ENCODE data around the gene PLPPR3.

Gene PLPPR3

DNA sequence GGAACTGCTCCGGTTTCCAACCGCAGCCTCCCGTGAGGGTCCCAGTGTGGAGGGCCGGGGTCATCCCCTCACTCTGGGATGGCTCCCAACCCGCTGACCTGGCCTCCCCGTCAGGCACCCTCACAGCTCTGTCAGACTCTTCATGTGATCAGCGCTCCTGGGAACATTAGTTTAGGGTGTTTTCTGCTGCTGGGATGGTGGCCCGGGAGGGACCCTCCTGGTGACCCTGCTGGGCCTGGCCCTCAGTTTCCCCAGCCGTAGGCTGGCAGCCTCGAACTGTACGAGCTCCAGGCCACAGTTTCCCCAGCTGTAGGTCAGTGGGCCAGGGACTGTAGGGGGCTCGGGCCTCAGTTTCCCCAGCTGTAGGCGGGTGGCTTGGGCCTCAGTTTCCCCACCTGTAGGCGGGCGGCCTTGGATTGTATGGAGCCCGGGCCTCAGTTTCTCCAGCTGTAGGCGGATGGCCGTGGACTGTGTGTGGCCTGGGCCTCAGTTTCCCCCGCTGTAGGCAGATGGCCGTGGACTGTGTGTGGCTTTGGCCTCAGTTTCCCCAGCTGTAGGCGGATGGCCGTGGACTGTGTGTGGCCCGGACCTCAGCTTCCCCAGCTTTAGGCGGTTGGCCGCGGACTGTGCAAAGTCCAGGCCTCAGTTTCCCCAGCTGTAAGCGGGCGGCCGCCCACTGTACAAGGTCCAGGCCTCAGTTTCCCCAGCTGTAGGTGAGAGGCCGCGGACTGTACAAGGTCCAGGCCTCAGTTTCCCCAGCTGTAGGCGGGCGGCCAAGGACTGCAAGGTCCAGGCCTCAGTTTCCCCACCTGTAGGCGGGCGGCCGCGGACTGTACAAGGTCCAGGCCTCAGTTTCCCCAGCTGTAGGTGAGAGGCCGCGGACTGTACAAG, 25.8 kb downstream of the PLPPR3 start:
- peaks cover 34% of the 10 kb centered on the region for H3K4me1 ChIP-seq (ENCODE audit: insufficient read depth, low read length)
- H3K9me3 ChIP-seq (ENCODE audit: low read length) = no peaks in the 10 kb centered on the region
- no peak overlapping the region for H3K9ac ChIP-seq (ENCODE audit: low read length)
- H3K36me3 ChIP-seq (ENCODE audit: insufficient read depth, low read length) = peaks cover 11% of the 10 kb centered on the region
- H3K4me3 ChIP-seq (ENCODE audit: low read depth in 1 of 2, low read length in 2 of 2) = peak overlapping the region; percentile 63 to 79
- peak overlapping the region; percentile 71 for H3K27ac ChIP-seq (ENCODE audit: low read depth, low read length)
- no peaks in the 10 kb centered on the region for H3K27me3 ChIP-seq (ENCODE audit: control insufficient read depth in 1 of 2, insufficient read depth in 2 of 2, low read length in 2 of 2)

DNA sequence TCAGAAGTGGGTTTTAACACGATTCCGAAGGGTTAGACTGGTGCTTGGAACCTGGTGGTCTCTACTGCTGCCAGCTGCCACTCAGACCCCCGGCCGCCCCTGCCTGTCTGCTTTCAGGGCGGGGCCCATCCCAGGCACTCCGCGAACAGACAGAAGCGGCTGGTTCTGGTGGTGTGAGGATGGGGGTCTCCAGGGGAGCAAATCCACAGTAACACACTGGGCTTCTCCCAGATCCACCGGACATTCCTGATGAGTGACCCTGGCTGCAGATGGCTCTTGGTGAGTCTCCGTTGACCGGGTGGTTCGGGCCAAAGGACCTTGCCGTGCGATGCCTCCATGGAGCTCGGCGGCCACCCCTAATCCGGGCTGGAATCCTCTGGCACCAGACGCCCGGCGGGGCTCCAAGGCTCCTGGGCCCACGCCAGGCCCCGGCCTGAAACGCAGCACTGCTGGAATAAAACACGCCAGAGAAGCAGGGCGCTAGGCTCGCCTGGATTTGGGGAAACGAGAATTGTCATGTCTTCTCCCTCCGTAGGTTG, 26.6 kb downstream of the PLPPR3 start:
- Histone ChIP-seq H3K9me3 (ENCODE audit: low read length) (no peaks in the 10 kb centered on the region), H3K4me1 (ENCODE audit: insufficient read depth, low read length) (peaks cover 26% of the 10 kb centered on the region), H3K36me3 (ENCODE audit: insufficient read depth, low read length) (peaks cover 6% of the 10 kb centered on the region), H3K27me3 (ENCODE audit: control insufficient read depth in 1 of 2, insufficient read depth in 2 of 2, low read length in 2 of 2) (no peaks in the 10 kb centered on the region), H3K9ac (ENCODE audit: low read length) (no peak overlapping the region), H3K4me3 (ENCODE audit: low read depth in 1 of 2, low read length in 2 of 2) (no peak overlapping the region), H3K27ac (ENCODE audit: low read depth, low read length) (peak overlapping the region; percentile 8)

- no peaks in the 10 kb centered on the region for H3K36me3 ChIP-seq (ENCODE audit: insufficient read depth, low read length)
- no peak overlapping the region for H3K4me3 ChIP-seq (ENCODE audit: low read depth in 1 of 2, low read length in 2 of 2)
- no peaks in the 10 kb centered on the region for H3K9me3 ChIP-seq (ENCODE audit: low read length)
- H3K27me3 ChIP-seq (ENCODE audit: control insufficient read depth in 1 of 2, insufficient read depth in 2 of 2, low read length in 2 of 2) = no peaks in the 10 kb centered on the region
- no peak overlapping the region for H3K9ac ChIP-seq (ENCODE audit: low read length)
- H3K27ac ChIP-seq (ENCODE audit: low read depth, low read length) = no peak overlapping the region
- peaks cover 13% of the 10 kb centered on the region for H3K4me1 ChIP-seq (ENCODE audit: insufficient read depth, low read length)
Measured at GRCh38 chr19:793806-794205, 27.9 kb downstream of the PLPPR3 start.

GRCh38 chr19:792306-792885, 29.4 kb downstream of the PLPPR3 start:
- Histone ChIP-seq H3K9me3 (ENCODE audit: low read length) (no peaks in the 10 kb centered on the region), H3K36me3 (ENCODE audit: insufficient read depth, low read length) (no peaks in the 10 kb centered on the region), H3K27me3 (ENCODE audit: control insufficient read depth in 1 of 2, insufficient read depth in 2 of 2, low read length in 2 of 2) (no peaks in the 10 kb centered on the region), H3K9ac (ENCODE audit: low read length) (no peak overlapping the region), H3K4me1 (ENCODE audit: insufficient read depth, low read length) (peaks cover 9% of the 10 kb centered on the region), H3K4me3 (ENCODE audit: low read depth in 1 of 2, low read length in 2 of 2) (no peak overlapping the region), H3K27ac (ENCODE audit: low read depth, low read length) (no peak overlapping the region)

- H3K36me3 ChIP-seq (ENCODE audit: insufficient read depth, low read length) = no peaks in the 10 kb centered on the region
- H3K27me3 ChIP-seq (ENCODE audit: control insufficient read depth in 1 of 2, insufficient read depth in 2 of 2, low read length in 2 of 2) = no peaks in the 10 kb centered on the region
- H3K4me1 ChIP-seq (ENCODE audit: insufficient read depth, low read length) = peaks cover 9% of the 10 kb centered on the region
- no peak overlapping the region for H3K9ac ChIP-seq (ENCODE audit: low read length)
- H3K27ac ChIP-seq (ENCODE audit: low read depth, low read length) = no peak overlapping the region
- no peaks in the 10 kb centered on the region for H3K9me3 ChIP-seq (ENCODE audit: low read length)
- H3K4me3 ChIP-seq (ENCODE audit: low read depth in 1 of 2, low read length in 2 of 2) = no peak overlapping the region
Measured at GRCh38 chr19:791567-792305, 30.0 kb downstream of the PLPPR3 start.

DNA sequence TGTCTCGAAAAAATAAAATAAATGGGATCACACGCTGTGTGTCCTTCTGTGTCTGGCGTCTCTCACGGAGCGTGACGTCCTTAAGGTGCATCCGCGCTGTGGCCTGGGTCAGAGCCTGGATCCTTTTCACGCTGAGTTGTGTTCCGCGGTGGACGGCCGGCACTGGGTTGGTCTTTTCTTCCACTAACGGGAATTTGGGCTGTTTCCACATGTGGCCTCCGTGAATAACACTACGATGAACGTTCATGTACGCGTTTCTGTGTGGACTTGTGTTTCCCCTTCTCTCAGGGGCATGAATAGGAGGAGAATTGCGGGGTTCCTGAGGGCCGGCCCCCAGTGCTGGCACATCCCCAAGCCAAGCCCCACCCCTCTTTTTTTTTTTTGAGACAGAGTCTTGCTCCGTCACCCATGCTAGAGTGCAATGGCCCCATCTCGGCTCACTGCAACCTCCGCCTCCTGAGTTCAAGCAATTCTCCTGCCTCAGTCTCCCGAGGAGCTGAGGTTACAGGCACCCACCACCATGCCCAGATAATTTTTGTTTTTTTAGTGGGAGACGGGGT, 30.7 kb downstream of the PLPPR3 start:
- no peak overlapping the region for H3K27ac ChIP-seq (ENCODE audit: low read depth, low read length)
- H3K9ac ChIP-seq (ENCODE audit: low read length) = no peak overlapping the region
- H3K4me1 ChIP-seq (ENCODE audit: insufficient read depth, low read length) = peaks cover 5% of the 10 kb centered on the region
- no peaks in the 10 kb centered on the region for H3K36me3 ChIP-seq (ENCODE audit: insufficient read depth, low read length)
- no peaks in the 10 kb centered on the region for H3K27me3 ChIP-seq (ENCODE audit: control insufficient read depth in 1 of 2, insufficient read depth in 2 of 2, low read length in 2 of 2)
- no peak overlapping the region for H3K4me3 ChIP-seq (ENCODE audit: low read depth in 1 of 2, low read length in 2 of 2)
- H3K9me3 ChIP-seq (ENCODE audit: low read length) = no peaks in the 10 kb centered on the region

GRCh38 chr19:789701-790060, 32.1 kb downstream of the PLPPR3 start:
- H3K27ac ChIP-seq (ENCODE audit: low read depth, low read length) = peak overlapping the region; percentile 4
- no peak overlapping the region for H3K9ac ChIP-seq (ENCODE audit: low read length)

GRCh38 chr19:788983-789700, 32.6 kb downstream of the PLPPR3 start:
- peak overlapping the region; percentile 4 for H3K27ac ChIP-seq (ENCODE audit: low read depth, low read length)

More at GRCh38 chr19:789701-790060, 32.1 kb downstream of the PLPPR3 start:
- H3K9me3 ChIP-seq (ENCODE audit: low read length) = no peaks in the 10 kb centered on the region
- no peaks in the 10 kb centered on the region for H3K27me3 ChIP-seq (ENCODE audit: control insufficient read depth in 1 of 2, insufficient read depth in 2 of 2, low read length in 2 of 2)
- H3K4me3 ChIP-seq (ENCODE audit: low read depth in 1 of 2, low read length in 2 of 2) = no peak overlapping the region
- H3K4me1 ChIP-seq (ENCODE audit: insufficient read depth, low read length) = no peaks in the 10 kb centered on the region
- no peaks in the 10 kb centered on the region for H3K36me3 ChIP-seq (ENCODE audit: insufficient read depth, low read length)

DNA sequence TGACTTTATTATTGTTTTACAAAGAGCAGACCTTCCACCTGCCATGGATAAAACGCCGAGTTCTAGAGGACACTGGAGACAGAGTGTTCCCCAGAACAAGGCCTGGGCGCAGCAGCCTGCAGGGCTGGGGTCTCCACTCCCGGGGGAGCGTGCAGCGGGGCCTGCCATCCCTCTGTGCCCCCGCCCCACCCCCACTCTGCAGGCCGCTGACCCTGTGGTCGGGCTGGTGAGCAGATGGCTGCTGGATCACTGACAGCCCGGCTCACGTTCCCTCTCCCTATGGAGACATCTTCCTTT, 33.1 kb downstream of the PLPPR3 start:
- no peak overlapping the region for H3K27ac ChIP-seq (ENCODE audit: low read depth, low read length)

More at GRCh38 chr19:788983-789700, 32.6 kb downstream of the PLPPR3 start:
- H3K9ac ChIP-seq (ENCODE audit: low read length) = no peak overlapping the region
- no peaks in the 10 kb centered on the region for H3K9me3 ChIP-seq (ENCODE audit: low read length)
- no peak overlapping the region for H3K4me3 ChIP-seq (ENCODE audit: low read depth in 1 of 2, low read length in 2 of 2)
- no peaks in the 10 kb centered on the region for H3K36me3 ChIP-seq (ENCODE audit: insufficient read depth, low read length)
- H3K27me3 ChIP-seq (ENCODE audit: control insufficient read depth in 1 of 2, insufficient read depth in 2 of 2, low read length in 2 of 2) = no peaks in the 10 kb centered on the region
- H3K4me1 ChIP-seq (ENCODE audit: insufficient read depth, low read length) = no peaks in the 10 kb centered on the region

DNA sequence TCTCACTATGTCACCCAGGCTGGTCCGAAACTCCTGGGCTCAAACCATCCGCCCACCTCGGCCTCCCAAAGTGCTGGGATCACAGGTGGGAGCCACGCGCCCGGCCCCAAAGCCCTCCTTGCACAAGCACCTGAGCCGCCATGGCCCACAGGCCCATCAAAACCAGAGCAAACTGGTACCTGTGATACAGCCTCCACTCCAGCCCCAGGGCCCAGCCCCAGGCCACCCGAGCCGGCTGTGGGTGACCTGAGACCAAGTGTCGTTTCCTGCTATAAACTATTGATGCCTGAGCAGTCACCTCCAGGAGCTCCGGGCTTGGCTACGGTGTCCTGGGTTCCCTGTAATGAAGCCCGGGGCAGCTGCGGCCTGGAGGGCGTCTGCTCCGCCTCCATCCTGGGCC, 34.2 kb downstream of the PLPPR3 start:
- H3K4me1 ChIP-seq (ENCODE audit: insufficient read depth, low read length) = no peaks in the 10 kb centered on the region
- no peaks in the 10 kb centered on the region for H3K9me3 ChIP-seq (ENCODE audit: low read length)
- no peaks in the 10 kb centered on the region for H3K36me3 ChIP-seq (ENCODE audit: insufficient read depth, low read length)
- no peak overlapping the region for H3K4me3 ChIP-seq (ENCODE audit: low read depth in 1 of 2, low read length in 2 of 2)
- H3K27me3 ChIP-seq (ENCODE audit: control insufficient read depth in 1 of 2, insufficient read depth in 2 of 2, low read length in 2 of 2) = peaks cover 0 to 2% of the 10 kb centered on the region in 2 donors
- H3K9ac ChIP-seq (ENCODE audit: low read length) = no peak overlapping the region
- H3K27ac ChIP-seq (ENCODE audit: low read depth, low read length) = no peak overlapping the region

More for the DNA sequence above, 33.1 kb downstream of the PLPPR3 start:
- H3K4me1 ChIP-seq (ENCODE audit: insufficient read depth, low read length) = no peaks in the 10 kb centered on the region
- H3K27me3 ChIP-seq (ENCODE audit: control insufficient read depth in 1 of 2, insufficient read depth in 2 of 2, low read length in 2 of 2) = no peaks in the 10 kb centered on the region
- no peak overlapping the region for H3K4me3 ChIP-seq (ENCODE audit: low read depth in 1 of 2, low read length in 2 of 2)
- no peaks in the 10 kb centered on the region for H3K9me3 ChIP-seq (ENCODE audit: low read length)
- H3K9ac ChIP-seq (ENCODE audit: low read length) = no peak overlapping the region
- H3K36me3 ChIP-seq (ENCODE audit: insufficient read depth, low read length) = no peaks in the 10 kb centered on the region

GRCh38 chr19:784541-784940, 37.2 kb downstream of the PLPPR3 start:
- H3K36me3 ChIP-seq (ENCODE audit: insufficient read depth, low read length) = no peaks in the 10 kb centered on the region
- H3K4me1 ChIP-seq (ENCODE audit: insufficient read depth, low read length) = no peaks in the 10 kb centered on the region
- H3K27ac ChIP-seq (ENCODE audit: low read depth, low read length) = no peak overlapping the region
- H3K4me3 ChIP-seq (ENCODE audit: low read depth in 1 of 2, low read length in 2 of 2) = no peak overlapping the region
- H3K9me3 ChIP-seq (ENCODE audit: low read length) = no peaks in the 10 kb centered on the region
- no peak overlapping the region for H3K9ac ChIP-seq (ENCODE audit: low read length)
- peaks cover 0 to 9% of the 10 kb centered on the region in 2 donors for H3K27me3 ChIP-seq (ENCODE audit: control insufficient read depth in 1 of 2, insufficient read depth in 2 of 2, low read length in 2 of 2)

All from muscle layer of colon (tissue), 2 donors.